Astrocyte of the cerebellum (primary cell): Measurements from ENCODE around the gene INSR.

Source experiments
- DNase-seq: peaks from one replicate; pipeline ENCODE4 v3.0.0-alpha.2; 2011; ENCODE audit warnings: low read depth
- H3K4me3 ChIP-seq: 2 replicates; pipeline ENCODE4 v1.5.1; 2011; ENCODE audit warnings: mild to moderate bottlenecking, low read depth, low read length, moderate library complexity
- CTCF ChIP-seq: IDR thresholded peaks from 2 replicates; pipeline ENCODE4 v1.5.1; 2012; ENCODE audit warnings: low read length, low read depth, moderate library complexity, mild to moderate bottlenecking; ENCODE audit errors: missing control alignments
- in situ Hi-C: cut with HindIII; loops from 2 replicates; pipeline ENCODE4 v1.10.0; 2017; ENCODE audit warnings: low sequenced_read_pairs

INSR gene

GRCh38 chr19:7176792-7177191, 117.4 kb downstream of the INSR start:
- in situ Hi-C loops: no loop called here
- DNase-seq: no peak
- TF ChIP-seq CTCF: no peak
- no peak overlapping the region for H3K4me3 ChIP-seq

- TF ChIP-seq CTCF: no peak
- no peak overlapping the region for H3K4me3 ChIP-seq
- in situ Hi-C loops: no loop called here
- DNase-seq: no peak
Measured at GRCh38 chr19:7172794-7173193, 121.4 kb downstream of the INSR start.

- DNase-seq: no peak
- in situ Hi-C loops: no loop called here
- no peak overlapping the region for H3K4me3 ChIP-seq
- TF ChIP-seq CTCF: no peak
Measured at GRCh38 chr19:7170983-7171382, 123.2 kb downstream of the INSR start.

GRCh38 chr19:7168941-7169340, 125.3 kb downstream of the INSR start:
- no peak for DNase-seq
- TF ChIP-seq CTCF: no peak
- H3K4me3 ChIP-seq: no peak overlapping the region
- in situ Hi-C loops: no loop called here

- TF ChIP-seq CTCF: no peak
- in situ Hi-C loops: no loop called here
- H3K4me3 ChIP-seq: no peak overlapping the region
- DNase-seq: no peak
Measured at GRCh38 chr19:7161292-7161691, 132.9 kb downstream of the INSR start.

- in situ Hi-C loops: no loop called here
- no peak for TF ChIP-seq CTCF
- no peak overlapping the region for H3K4me3 ChIP-seq
- no peak for DNase-seq
Measured at GRCh38 chr19:7159105-7159933, 134.9 kb downstream of the INSR start.
